Measurements from ENCODE around the gene RPS15A.

Gene RPS15A

DNA sequence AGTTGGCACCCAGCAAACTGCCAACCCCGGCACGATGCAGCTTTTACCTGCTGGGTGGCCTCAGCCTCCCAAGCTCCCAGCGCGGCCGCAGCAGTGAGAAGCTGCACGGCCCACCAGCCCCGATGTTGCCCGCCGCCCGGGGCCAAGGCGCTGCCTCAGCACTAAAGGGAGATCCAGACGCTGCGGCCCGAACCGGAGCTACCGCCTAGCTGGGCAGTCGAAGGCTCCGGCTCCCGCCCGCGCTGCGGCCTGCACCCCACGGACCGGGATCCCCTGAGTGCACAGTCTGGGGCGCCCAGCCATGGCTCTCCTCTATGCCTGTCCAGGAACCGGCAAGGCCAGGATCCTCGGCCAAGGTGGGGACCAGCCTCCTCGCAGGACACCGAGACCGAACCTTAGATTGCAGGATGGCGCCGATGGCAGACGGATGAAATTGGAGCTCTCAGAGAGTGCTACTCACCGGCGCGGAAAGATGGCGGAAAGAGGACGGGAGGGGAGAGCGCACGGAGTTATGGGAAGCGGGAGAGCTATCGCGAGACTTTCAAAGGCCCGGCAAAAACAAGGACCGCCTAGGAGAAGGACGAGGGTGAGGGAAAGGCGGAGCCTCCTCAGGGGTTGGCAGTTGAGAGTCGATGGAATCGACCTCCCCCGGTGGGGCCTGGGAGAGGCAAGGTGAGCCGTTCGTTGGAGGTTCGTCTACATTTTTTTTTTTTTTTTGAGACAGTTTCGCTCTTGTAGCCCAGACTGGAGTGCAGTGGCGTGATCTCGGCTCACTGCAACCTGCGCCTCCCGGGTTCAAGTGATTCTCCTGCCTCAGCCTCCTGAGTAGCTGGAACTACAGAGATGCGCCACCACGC lies at the start of gene RPS15A:
Gene RPS15A, minus strand, starts transcription at position 485 of the 857 bp plus-strand sequence. CDS start 1,221 bp downstream, outside the sequence.
- peak; percentile 97 for DNase-seq (ENCODE audit: low read depth)

DNA sequence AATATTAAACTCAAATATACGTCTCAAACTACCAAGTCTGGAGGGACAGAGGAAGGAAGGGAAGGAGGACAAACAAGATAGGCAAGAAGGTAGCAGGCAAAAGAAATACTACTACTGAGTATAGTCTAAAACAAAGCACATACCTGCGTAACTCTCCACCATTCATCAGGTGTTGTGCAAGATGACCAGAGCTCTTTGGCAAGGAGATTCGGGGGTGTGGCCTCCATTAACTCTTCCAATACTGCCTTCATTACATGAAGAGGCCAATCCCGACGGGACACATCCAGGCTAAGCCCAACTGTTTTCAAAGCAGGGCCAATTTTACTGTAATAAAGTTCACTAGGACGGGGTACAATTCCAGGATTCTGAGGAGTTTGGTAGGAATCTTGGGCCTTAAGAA lies 49.4 kb upstream of the RPS15A start:
- DNase-seq (ENCODE audit: low read depth) = no peak

- DNase-seq (ENCODE audit: low read depth) = no peak
These were observed 46.6 kb upstream of the RPS15A start for GRCh38 chr16:18836702-18837101.

DNA sequence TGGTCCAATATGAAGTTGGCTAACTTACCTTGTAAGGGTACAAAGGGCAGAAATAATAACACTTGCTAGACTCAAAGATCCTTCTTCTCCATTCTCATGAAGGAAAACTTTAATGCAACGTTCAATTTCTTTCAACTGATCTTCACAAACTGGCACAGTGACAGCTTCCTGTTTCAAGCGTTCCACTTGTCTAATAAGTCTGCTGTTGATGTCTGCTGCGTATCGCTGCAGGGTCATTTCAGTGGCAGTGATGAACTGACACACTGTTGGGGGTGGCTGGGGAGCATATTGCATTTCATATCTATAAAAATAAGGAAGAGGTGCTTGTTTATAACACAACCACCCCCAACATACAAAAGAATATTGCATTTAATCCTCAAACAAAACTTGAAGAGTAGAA lies 44.7 kb upstream of the RPS15A start:
- no peak for DNase-seq (ENCODE audit: low read depth)

DNA sequence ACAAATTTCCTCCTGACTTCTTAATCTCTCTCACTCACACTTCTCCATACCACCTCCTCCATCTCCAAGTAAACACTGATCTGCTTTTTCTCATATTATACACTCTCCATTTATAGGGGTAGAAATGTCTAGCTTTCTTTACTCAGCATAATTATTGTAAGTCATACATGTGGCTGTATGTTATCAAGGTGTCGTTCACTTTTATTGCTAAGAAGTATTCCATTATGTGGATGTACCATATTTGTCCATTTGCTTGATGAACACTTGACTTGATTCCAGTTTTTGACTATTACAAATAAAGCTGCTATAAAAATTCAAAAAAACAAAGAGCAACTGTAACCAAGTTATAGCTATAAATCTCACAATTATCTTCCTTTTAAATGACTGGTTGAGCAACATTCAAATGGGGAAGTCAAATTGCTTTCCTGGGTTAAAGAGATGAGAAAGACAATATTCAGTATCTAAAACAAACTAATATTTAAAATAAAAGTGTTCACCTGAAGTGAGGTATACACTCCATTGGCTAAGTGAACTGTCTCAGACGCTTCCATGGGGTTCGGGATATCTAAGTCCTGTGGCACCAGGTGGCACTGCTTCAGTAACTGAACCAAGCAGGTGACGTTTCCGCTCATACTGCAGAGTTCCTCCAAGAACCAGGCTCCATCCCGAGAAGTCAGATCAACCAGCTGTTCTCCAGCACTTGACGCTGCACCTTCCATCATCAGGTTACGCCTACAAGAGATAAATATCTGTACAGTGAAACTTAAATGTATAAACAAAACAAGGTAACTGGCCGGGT lies 43.8 kb upstream of the RPS15A start:
- DNase-seq (ENCODE audit: low read depth) = no peak

GRCh38 chr16:18832613-18833012 lies 42.5 kb upstream of the RPS15A start:
- DNase-seq (ENCODE audit: low read depth) = no peak

- no peak for DNase-seq (ENCODE audit: low read depth)
These were observed 41.9 kb upstream of the RPS15A start for GRCh38 chr16:18832006-18832405.

DNA sequence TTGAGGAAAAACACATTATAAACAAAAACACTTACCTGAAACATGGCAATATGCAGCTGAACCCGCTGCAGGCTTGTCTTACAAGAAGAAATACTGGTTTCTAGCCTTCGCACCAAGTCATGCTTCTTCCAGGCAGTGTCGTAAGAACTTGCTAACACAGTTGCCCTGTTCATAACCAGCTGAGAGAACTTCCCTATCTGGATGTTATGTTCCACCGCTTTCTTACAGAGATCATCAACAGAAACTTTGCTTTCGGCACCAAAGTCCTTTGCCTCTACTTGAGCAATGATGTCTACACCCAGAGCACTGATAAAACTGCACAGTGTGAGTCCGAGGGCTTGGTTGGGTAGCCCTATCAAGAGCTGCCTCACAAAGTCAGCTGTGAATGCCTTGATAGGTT lies 39.1 kb upstream of the RPS15A start:
- DNase-seq (ENCODE audit: low read depth) = no peak

DNA sequence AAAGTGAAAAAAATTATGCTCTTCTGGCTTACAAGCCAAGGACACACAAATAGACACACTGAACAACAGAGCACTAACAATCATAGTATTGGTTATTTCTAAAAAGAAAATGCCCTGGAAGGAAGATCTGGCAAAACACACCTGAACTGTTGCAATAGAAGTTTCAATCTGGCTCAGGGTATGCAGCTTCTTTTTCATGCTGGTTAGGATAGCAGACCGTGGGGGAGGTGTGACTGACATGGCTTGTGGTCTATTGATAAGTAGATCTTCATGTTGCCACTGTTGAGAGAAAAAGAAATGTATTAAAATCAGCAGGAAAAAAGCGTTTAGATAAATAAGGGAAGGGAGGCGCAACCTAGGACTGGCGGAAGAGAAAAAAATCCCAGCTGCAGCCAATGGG lies 37.8 kb upstream of the RPS15A start:
- DNase-seq (ENCODE audit: low read depth) = no peak

GRCh38 chr16:18816286-18816685 lies 26.2 kb upstream of the RPS15A start:
- no peak for DNase-seq (ENCODE audit: low read depth)

GRCh38 chr16:18811925-18812324 lies 21.8 kb upstream of the RPS15A start:
- no peak for DNase-seq (ENCODE audit: low read depth)

DNA sequence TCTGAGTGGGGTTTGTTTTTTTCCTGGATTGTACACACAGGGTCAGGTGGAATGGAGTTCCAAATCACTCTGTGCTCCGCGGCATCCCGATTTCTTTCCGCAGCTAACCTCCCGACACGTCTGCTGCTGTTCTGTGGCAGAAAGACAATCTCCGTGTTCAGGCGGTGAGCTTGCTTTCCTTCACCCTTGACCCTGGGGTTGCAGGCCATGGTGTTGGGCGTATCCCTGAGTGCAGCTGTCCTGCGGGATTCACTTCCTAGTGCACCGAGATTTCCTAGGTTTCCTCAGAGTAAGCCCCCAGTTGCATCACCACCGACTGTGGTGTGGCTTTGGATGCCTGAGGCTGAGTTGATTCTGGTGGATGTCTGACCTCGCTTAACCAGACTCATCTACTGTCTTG lies 19.0 kb upstream of the RPS15A start:
- DNase-seq (ENCODE audit: low read depth) = no peak

GRCh38 chr16:18805257-18805773 lies 15.2 kb upstream of the RPS15A start:
- no peak for DNase-seq (ENCODE audit: low read depth)

GRCh38 chr16:18804540-18804939 lies 14.4 kb upstream of the RPS15A start:
- no peak for DNase-seq (ENCODE audit: low read depth)

DNA sequence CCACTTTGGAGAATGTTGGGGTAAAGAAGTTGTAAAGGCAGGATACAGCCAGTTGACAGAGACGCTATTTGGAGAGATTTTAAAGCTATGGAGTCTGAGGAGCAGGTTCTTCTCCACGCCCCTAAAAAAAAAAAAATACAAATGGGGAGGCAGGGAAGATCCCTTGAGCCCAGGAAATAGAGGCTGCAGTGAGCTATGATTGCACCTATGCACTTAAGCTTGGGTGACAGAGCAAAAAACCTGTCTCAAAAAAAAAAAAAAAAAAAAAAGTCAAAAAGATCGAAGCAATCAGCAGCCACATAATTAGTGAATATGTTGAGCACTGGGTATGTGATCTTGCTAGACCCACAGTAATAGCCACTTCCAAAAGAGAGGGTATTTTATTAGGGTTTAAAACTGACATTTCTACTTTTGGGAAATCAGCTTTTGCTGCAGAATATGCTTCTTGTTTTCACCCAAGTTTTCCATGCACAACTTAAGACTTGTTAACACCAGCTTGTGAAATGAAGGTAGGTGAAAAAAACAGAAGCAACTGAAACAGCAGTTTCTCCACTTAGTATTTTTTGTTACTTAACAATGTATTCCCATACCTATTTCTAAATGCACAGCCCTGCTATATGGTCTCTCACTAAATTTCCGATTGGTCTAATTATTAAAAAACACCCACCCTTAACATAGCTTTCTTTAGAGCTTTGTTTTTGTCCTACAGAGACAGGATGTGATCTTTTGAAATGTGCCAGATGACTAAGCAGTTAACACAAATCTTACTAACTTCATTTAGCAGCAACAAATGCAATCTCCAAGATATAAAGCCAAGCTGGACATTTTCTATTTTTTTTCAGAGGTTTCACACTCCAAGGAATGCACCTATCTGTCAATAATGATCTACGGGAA lies 13.7 kb upstream of the RPS15A start:
- DNase-seq (ENCODE audit: low read depth) = peak; percentile 47

DNA sequence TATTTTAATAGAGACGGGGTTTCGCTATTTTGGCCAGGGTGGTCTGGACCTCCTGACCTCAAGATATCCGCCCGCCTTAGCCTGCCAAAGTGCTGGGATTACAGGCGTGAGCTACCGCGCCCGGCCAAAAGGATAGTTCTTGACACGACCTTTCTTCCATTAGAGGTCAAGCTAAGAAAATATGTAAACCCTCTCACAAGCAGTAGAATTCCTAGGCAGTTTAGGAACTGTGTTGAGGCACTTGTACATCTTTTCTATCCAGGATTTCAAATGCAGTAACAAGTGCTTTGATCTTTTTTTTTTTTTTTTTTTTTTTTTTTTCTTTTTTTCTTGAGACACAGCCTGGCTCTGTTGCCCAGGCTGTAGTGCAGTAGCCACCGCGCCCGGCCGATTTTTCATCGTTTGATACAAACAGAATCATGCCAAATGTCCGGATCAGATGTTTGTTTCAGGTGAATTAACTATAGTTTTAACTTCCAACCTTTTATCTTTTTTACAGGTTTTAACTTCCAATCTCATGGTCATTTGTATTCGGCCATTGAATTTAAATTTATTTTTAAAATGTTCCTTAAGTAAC lies 12.7 kb upstream of the RPS15A start:
- DNase-seq (ENCODE audit: low read depth) = no peak

- DNase-seq (ENCODE audit: low read depth) = peak; percentile 99
These were observed 11.2 kb upstream of the RPS15A start, which contains the start of gene ARL6IP1 for GRCh38 chr16:18801145-18801972. ARL6IP1 (minus strand) TSS chr16:18801549; CDS start chr16:18801466, 83 bp downstream.

DNA sequence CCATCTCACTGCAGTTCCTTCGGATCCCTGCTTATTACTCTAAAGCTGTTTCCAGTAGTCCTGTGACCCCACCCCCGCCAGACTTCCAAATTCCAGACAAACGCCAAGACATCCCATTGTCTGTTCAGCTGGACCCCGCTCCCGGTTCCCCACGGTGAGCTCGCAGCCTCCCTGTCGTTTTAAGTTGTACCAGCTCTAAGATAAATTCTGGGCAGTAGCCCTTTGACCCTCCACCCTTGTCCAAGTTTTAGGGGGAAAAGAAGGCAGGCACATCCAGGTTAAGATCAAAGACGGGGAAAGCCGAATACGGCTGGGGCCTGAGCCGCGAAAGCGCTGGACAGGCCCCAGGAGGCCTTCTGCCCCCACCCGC lies 10.6 kb upstream of the RPS15A start:
- peak; percentile 44 for DNase-seq (ENCODE audit: low read depth)

- DNase-seq (ENCODE audit: low read depth) = no peak
These were observed 10.2 kb upstream of the RPS15A start for GRCh38 chr16:18800293-18800692.

DNA sequence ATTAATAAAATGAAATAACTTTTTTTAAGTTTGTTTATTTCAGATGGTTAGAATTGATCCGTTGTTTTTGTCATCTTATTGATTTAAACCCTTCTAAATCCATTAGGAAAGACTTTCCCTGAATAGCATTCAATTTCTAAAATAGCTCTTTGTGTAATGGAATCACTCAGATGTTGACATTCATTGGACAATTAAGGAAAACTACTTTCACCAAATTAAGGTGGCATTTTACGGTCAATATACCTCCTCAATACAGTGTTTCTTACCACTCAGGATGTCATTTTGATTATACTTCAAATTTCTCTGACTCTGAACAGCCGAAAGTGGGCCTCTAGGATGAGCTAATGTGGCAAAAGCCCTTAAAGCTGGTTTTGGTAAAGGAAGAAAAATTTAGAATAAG lies 9.4 kb upstream of the RPS15A start:
- no peak for DNase-seq (ENCODE audit: low read depth)

DNA sequence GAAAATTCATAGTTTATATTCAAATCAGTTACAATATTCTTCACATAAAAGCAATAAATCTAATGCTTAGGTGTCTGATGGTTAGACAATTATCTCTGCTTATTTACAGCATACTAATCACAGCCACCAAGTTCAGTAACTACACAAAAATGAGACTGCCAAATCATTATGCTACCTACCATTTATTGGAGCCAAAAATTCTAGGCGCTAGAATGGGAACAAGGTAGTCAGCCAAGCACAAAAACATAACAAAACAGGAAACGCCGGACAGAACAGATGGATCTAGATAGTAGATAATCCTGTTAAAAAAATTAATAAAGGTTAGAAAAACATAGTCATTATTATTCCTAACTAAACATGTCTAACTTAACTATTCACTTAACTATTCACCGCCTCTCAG lies 7.6 kb upstream of the RPS15A start:
- no peak for DNase-seq (ENCODE audit: low read depth)

All from ELR (cell line).